ENCODE measurements around the gene OR5L2. TPM values are rescaled to one million over a fixed set of nuclear protein-coding genes. Genes with fewer than 3 reads are reported as not detected.

The OR5L2 gene
- total RNA-seq, 4 donors from 2014 or later = not detected

DNA sequence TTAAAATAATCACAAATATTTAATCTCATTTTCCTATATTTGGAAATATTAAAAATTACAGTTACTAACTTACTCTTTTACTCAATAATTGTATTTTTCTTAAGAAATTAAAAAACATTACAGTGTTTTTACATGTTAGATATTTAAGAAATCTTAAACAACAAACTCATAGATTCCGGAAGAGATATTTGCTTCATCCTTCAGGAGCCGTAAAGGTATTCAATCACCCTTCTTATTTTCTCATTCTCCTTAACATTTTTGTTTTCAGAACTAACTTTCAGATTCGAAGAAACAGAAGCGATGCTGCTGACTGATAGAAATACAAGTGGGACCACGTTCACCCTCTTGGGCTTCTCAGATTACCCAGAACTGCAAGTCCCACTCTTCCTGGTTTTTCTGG is 7.7 kb upstream of the OR5L2 start, which contains the start of gene OR5D18:
Gene OR5D18, plus strand, starts transcription at position 301 of the 400 bp plus-strand sequence. Its CDS starts 0 bp downstream, at position 301.
- Histone ChIP-seq H3K4me1 (no peaks in the 10 kb centered on the region), H3K4me3 (replicated peaks in 1 of 3) (no peak within 1 kb of the TSS), H3K27me3 (no peaks in the 10 kb centered on the region), H3K27ac (no peak within 1 kb of the TSS), H3K36me3 (no peaks in the 10 kb centered on the region), H3K9me3 (no peaks in the 10 kb centered on the region)
- intact Hi-C loops (cut with DNase I) = no loop called here
- no peak for DNase-seq
- WGBS, 2 donors = 85 to 89% methylated on average over 5 of the region's 5 CpGs
- no peak for TF ChIP-seq POLR2A (IDR thresholded peaks at IDR 0.05)
- TF ChIP-seq, protein P1, sequence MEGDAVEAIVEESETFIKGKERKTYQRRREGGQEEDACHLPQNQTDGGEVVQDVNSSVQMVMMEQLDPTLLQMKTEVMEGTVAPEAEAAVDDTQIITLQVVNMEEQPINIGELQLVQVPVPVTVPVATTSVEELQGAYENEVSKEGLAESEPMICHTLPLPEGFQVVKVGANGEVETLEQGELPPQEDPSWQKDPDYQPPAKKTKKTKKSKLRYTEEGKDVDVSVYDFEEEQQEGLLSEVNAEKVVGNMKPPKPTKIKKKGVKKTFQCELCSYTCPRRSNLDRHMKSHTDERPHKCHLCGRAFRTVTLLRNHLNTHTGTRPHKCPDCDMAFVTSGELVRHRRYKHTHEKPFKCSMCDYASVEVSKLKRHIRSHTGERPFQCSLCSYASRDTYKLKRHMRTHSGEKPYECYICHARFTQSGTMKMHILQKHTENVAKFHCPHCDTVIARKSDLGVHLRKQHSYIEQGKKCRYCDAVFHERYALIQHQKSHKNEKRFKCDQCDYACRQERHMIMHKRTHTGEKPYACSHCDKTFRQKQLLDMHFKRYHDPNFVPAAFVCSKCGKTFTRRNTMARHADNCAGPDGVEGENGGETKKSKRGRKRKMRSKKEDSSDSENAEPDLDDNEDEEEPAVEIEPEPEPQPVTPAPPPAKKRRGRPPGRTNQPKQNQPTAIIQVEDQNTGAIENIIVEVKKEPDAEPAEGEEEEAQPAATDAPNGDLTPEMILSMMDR (IDR thresholded peaks at IDR 0.05) = no peak

DNA sequence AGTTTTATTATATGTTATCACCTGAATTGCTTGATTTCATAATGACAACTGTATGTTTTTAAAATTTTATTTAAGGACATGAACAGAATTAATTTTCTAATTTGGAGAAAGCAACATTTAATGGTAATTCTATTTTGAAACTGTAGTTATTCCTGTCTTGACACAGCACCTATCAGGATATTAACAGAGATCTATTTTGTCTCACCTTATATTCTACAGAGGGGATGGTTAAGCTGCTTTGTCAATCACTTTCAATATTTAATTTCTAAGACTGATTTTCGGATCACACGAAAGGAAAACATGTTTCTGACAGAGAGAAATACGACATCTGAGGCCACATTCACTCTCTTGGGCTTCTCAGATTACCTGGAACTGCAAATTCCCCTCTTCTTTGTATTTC is 11.4 kb downstream of the OR5L2 start, which contains the start of gene OR5D16:
Gene OR5D16, plus strand, starts transcription at position 301 of the 400 bp plus-strand sequence. Its CDS starts 0 bp downstream, at position 301.
- Histone ChIP-seq H3K9me3 (no peaks in the 10 kb centered on the region), H3K36me3 (no peaks in the 10 kb centered on the region), H3K27me3 (no peaks in the 10 kb centered on the region), H3K4me3 (replicated peaks in 1 of 3) (no peak within 1 kb of the TSS), H3K4me1 (no peaks in the 10 kb centered on the region), H3K27ac (no peak within 1 kb of the TSS)
- no peak for DNase-seq
- intact Hi-C loops (cut with DNase I) = no loop called here
- WGBS, 2 donors = 31 to 37% methylated on average over 3 of the region's 3 CpGs
- TF ChIP-seq, protein P1 (IDR thresholded peaks at IDR 0.05) = no peak
- no peak for TF ChIP-seq POLR2A (IDR thresholded peaks at IDR 0.05)

DNA sequence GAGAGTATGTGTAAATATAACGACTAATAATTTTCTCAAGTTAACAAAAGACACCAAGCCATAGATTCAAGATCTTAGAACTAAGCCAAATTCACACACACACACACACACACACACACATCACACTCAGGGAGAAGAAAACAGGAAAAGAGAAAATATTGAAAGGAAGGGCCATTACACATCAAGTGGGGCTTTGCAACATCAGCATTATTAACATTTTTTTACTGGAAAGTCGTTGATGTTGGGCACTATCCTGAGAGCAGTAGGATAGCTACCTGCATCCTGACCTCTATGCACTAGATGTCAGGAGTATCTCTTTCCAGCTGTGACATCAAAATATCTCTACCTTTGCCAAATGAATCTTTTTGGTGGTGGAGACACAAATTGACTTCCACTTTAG is 20.4 kb downstream of the OR5L2 start:
- DNase-seq = no peak
- no peaks in the 10 kb centered on the region for H3K4me1 ChIP-seq
- H3K9me3 ChIP-seq = no peaks in the 10 kb centered on the region
- H3K27me3 ChIP-seq = no peaks in the 10 kb centered on the region
- intact Hi-C loops (cut with DNase I) = no loop called here
- TF ChIP-seq, protein P1 (IDR thresholded peaks at IDR 0.05) = no peak
- TF ChIP-seq POLR2A (IDR thresholded peaks at IDR 0.05) = no peak
- no peaks in the 10 kb centered on the region for H3K36me3 ChIP-seq
- no peak overlapping the region for H3K4me3 ChIP-seq (replicated peaks in 1 of 3)
- no peak overlapping the region for H3K27ac ChIP-seq
- WGBS, 2 donors = 33 to 59% methylated on average over 2 of the region's 2 CpGs

DNA sequence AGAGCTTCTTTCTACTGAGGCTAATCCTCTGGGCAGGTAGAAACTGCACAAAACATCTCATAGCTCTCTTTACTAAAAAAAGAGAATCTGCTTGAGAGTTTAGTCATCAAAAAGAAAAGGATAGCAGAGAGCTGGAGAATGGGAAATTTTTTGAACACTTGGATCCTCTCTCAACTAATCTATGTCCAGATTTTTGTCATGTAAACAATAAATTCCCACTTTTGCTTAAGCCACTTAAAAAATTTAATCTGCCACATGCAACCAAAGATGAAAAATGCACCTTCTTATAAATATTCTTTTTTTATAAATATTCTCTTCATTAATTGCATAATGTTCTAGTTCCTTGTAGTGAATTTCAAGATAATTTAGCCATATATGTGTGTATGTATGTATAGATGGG is 22.0 kb downstream of the OR5L2 start:
- intact Hi-C loops (cut with DNase I) = no loop called here
- DNase-seq = no peak
- no peak overlapping the region for H3K27ac ChIP-seq
- H3K9me3 ChIP-seq = no peaks in the 10 kb centered on the region
- TF ChIP-seq POLR2A (IDR thresholded peaks at IDR 0.05) = no peak
- TF ChIP-seq, protein P1 (IDR thresholded peaks at IDR 0.05) = no peak
- H3K4me3 ChIP-seq (replicated peaks in 1 of 3) = no peak overlapping the region
- H3K36me3 ChIP-seq = no peaks in the 10 kb centered on the region
- H3K27me3 ChIP-seq = no peaks in the 10 kb centered on the region
- H3K4me1 ChIP-seq = no peaks in the 10 kb centered on the region

DNA sequence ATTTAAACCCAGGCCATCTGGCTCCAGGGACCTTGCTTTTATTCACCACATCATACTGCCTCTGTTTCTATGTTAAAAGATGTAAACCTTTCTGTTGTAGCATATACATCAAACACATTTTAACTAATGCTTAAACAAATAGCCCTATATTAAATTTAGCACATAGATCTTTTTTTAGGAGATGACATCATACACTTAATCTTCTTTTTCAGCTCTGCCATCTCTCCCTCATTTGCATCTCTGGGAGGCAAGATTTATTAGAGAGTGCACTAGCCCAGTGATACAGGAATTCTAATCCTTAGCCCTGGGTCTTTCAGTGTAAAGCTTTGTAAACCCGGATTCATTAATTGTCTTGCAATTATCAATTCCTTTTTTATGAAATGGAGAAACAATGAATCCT is 25.1 kb downstream of the OR5L2 start:
- H3K36me3 ChIP-seq = no peaks in the 10 kb centered on the region
- no peak overlapping the region for H3K27ac ChIP-seq
- TF ChIP-seq, protein P1 (IDR thresholded peaks at IDR 0.05) = no peak
- TF ChIP-seq POLR2A (IDR thresholded peaks at IDR 0.05) = no peak
- WGBS, 2 donors = 84 to 89% methylated on average over 1 of the region's 1 CpG
- no peaks in the 10 kb centered on the region for H3K9me3 ChIP-seq
- H3K4me1 ChIP-seq = no peaks in the 10 kb centered on the region
- H3K27me3 ChIP-seq = no peaks in the 10 kb centered on the region
- H3K4me3 ChIP-seq (replicated peaks in 1 of 3) = no peak overlapping the region
- intact Hi-C loops (cut with DNase I) = no loop called here
- DNase-seq = no peak

Measured in thyroid gland (tissue), 4 donors.